Nephron (organoid): Measurements from ENCODE around the gene VPS41.

Experiments used
- H3K27ac Mint-ChIP-seq, 3 experiments: 2 replicates each; pipeline ENCODE4 v1.8.0; 2020; ENCODE audit warnings: mixed read lengths in 3 of 3, mild to moderate bottlenecking in 2 of 3, moderate library complexity in 1 of 3
- H3K27me3 Mint-ChIP-seq: 2 replicates; pipeline ENCODE4 v1.8.0; 2021; ENCODE audit warnings: low read depth, mild to moderate bottlenecking, moderate library complexity, mixed read lengths
- H3K36me3 Mint-ChIP-seq: 2 replicates; pipeline ENCODE4 v1.8.0; 2020; ENCODE audit warnings: low read depth, mixed read lengths
- H3K4me1 Mint-ChIP-seq: 2 replicates; pipeline ENCODE4 v1.8.0; 2020; ENCODE audit warnings: mixed read lengths
- H3K4me3 Mint-ChIP-seq, 3 experiments: 2 replicates each; pipeline ENCODE4 v1.8.0; 2020; ENCODE audit warnings: mild to moderate bottlenecking in 3 of 3, mixed read lengths in 3 of 3, moderate library complexity in 2 of 3
- H3K9me3 Mint-ChIP-seq: 2 replicates; pipeline ENCODE4 v1.8.0; 2020; ENCODE audit warnings: mixed read lengths
- CTCF ChIP-seq, 3 experiments: fragments of 200-600 bp; sonication (generic); IDR thresholded peaks; one replicate each; pipeline ENCODE4 v1.5.0; 2021; ENCODE audit warnings: antibody characterized with exemption in 3 of 3; ENCODE audit not compliant: unreplicated experiment in 3 of 3

Gene VPS41

GRCh38 chr7:38916396-38916795 is 7.4 kb upstream of the VPS41 start:
- Mint-ChIP-seq H3K27ac (no peak overlapping the region), H3K4me3 (no peak overlapping the region), H3K36me3 (no peaks in the 10 kb centered on the region), H3K27me3 (no peaks in the 10 kb centered on the region), H3K4me1 (no peaks in the 10 kb centered on the region), H3K9me3 (no peaks in the 10 kb centered on the region)
- TF ChIP-seq CTCF (IDR thresholded peaks at IDR 0.05; ENCODE audit: unreplicated experiment in 3 of 3), result no peak

GRCh38 chr7:38909870-38910269 is 879 bp upstream of the VPS41 start:
- Mint-ChIP-seq H3K36me3 (no peaks in the 10 kb centered on the region), H3K27ac (no peak overlapping the region), H3K4me3 (peak overlapping the region; percentile 97 to 99 (median 99)), H3K27me3 (peaks cover 3% of the 10 kb centered on the region), H3K4me1 (peaks cover 23% of the 10 kb centered on the region), H3K9me3 (no peaks in the 10 kb centered on the region)
- no peak for TF ChIP-seq CTCF (IDR thresholded peaks at IDR 0.05; ENCODE audit: unreplicated experiment in 3 of 3)

GRCh38 chr7:38907766-38908165 is 1.2 kb downstream of the VPS41 start:
- H3K27me3 Mint-ChIP-seq, result peaks cover 3% of the 10 kb centered on the region

GRCh38 chr7:38907066-38907465 is 1.9 kb downstream of the VPS41 start:
- no peak for TF ChIP-seq CTCF (IDR thresholded peaks at IDR 0.05; ENCODE audit: unreplicated experiment in 3 of 3)
- Mint-ChIP-seq H3K27ac (no peak overlapping the region), H3K4me1 (peaks cover 23% of the 10 kb centered on the region), H3K36me3 (no peaks in the 10 kb centered on the region), H3K4me3 (peak overlapping the region; percentile 66 to 82 (median 77)), H3K27me3 (peaks cover 3% of the 10 kb centered on the region), H3K9me3 (no peaks in the 10 kb centered on the region)

More at GRCh38 chr7:38907766-38908165, 1.2 kb downstream of the VPS41 start:
- Mint-ChIP-seq H3K9me3 (no peaks in the 10 kb centered on the region), H3K36me3 (no peaks in the 10 kb centered on the region), H3K4me1 (peaks cover 23% of the 10 kb centered on the region), H3K4me3 (peak overlapping the region; percentile 97 to 99 (median 99)), H3K27ac (no peak overlapping the region)
- TF ChIP-seq CTCF (IDR thresholded peaks at IDR 0.05; ENCODE audit: unreplicated experiment in 3 of 3), result no peak

- Mint-ChIP-seq H3K4me1 (peaks cover 23% of the 10 kb centered on the region), H3K4me3 (peak overlapping the region in 1 of 3 experiments; percentile 10), H3K36me3 (no peaks in the 10 kb centered on the region), H3K27me3 (no peaks in the 10 kb centered on the region), H3K9me3 (no peaks in the 10 kb centered on the region), H3K27ac (no peak overlapping the region)
- TF ChIP-seq CTCF (IDR thresholded peaks at IDR 0.05; ENCODE audit: unreplicated experiment in 3 of 3), result no peak
Observed at GRCh38 chr7:38905056-38905759, 3.8 kb downstream of the VPS41 start.

GRCh38 chr7:38903057-38903456 is 5.9 kb downstream of the VPS41 start:
- Mint-ChIP-seq H3K4me1 (peaks cover 11% of the 10 kb centered on the region), H3K27me3 (no peaks in the 10 kb centered on the region), H3K9me3 (no peaks in the 10 kb centered on the region), H3K27ac (no peak overlapping the region), H3K4me3 (no peak overlapping the region), H3K36me3 (peaks cover 2% of the 10 kb centered on the region)
- no peak for TF ChIP-seq CTCF (IDR thresholded peaks at IDR 0.05; ENCODE audit: unreplicated experiment in 3 of 3)
